Endometrium (tissue), 2 donors: ENCODE results near the gene TULP1.

Experiments used
- FAIRE-seq: peaks from 2 replicates; lab custom pipeline; 2012; peaks lifted over from hg19 to GRCh38; lab: Jason Lieb, UNC
- donor health status: control.
- donor health status: control.

TULP1 gene

DNA sequence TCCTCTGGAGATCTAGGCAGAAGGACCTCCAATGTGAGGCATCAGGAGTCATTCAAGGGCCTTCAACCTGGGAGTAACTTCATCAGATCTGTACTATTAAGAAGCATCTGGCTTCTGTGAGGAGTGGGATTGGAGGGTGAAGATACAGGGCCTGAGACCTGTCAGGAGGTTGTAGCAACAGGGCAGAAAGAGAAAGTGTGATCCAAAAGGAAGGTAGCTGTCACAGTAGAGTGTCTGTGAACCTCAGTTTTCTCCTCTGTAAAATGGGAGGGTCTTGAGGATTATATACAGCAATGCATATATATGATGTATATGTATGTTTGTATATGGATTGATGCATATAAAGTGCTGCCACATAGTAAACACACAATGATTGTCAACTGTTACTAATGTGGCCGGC is 47.0 kb downstream of the TULP1 start:
- no peak for FAIRE-seq

GRCh38 chr6:35463292-35463691 is 49.4 kb downstream of the TULP1 start:
- no peak for FAIRE-seq

GRCh38 chr6:35461270-35461669 is 51.4 kb downstream of the TULP1 start:
- FAIRE-seq = no peak

DNA sequence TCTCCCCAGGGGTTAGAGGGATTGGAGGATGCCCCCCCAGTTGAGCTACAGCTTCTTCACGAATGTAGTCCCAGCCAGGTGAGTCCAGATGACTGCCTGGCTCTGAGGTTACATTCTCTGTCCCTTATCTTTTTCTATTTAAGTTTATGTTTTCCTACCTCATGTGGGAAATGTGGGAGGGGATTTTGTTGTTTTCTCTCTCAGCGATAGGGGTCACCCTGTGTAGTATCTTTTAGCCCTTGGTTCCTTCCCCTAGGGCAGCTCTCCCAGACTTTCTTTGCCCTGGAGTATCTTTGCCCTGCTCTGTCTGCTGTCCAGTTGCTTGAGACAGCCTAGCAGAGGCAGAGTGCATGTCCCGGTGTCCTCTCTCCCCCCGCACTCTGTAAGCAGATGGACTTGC is 54.8 kb downstream of the TULP1 start:
- FAIRE-seq = no peak

DNA sequence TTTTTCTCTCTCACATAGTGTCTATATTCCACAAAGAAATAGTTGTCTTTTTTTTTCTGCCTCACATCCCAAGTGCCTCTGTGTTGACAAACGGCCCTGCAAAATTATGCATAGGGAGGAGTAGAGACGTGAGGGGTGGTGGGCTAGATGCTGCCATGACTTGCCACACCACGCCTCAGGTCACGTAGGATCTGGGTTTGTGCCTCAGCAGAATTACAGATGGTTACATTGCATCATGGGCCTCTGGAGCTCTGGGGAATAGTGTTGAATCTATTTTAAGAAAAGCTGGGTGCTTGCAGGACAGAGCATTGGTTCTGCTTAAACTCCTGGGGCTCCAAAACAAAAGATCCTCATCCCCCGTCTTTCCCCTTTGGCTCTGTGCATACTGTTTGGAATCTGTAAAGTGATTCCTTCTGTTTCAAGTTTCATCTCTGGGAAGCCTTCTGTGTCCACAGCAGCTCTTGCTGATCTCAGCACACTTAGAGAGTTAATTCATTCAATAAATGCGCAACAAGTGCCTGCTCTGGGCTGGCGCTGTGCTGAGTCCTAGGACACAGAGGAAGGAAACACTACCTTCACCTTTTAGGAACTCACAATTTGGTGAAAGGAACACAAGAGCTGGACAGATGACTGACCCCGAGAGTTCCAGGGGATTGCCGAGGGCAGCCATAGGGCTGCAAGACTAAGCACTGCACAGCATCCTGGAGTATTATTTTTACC is 58.1 kb downstream of the TULP1 start:
- FAIRE-seq = no peak

DNA sequence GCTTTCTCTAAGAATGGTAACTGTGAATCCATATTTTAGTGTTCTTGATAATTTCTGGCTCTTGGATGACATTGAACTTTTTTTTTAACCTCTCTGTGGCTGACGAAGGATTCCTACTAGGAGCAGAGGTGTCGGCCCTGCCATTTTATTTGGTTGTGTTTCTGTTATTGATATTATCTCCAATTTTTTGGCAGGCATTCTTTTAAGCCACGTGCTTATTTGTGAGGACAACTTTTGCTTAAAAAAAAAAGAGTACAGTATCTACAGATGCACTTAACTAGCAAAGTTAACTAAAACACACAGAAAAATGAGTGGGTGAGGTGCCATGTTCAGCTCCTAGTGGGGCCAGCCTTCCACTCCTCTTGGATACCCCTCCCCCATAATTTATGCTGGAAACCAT is 59.5 kb downstream of the TULP1 start:
- no peak for FAIRE-seq

- FAIRE-seq = no peak
Observed at GRCh38 chr6:35452183-35453090, 60.3 kb downstream of the TULP1 start, which contains the start of gene FANCE. Gene FANCE (plus strand): TSS chr6:35452338. CDS start chr6:35452546, 208 bp downstream.

DNA sequence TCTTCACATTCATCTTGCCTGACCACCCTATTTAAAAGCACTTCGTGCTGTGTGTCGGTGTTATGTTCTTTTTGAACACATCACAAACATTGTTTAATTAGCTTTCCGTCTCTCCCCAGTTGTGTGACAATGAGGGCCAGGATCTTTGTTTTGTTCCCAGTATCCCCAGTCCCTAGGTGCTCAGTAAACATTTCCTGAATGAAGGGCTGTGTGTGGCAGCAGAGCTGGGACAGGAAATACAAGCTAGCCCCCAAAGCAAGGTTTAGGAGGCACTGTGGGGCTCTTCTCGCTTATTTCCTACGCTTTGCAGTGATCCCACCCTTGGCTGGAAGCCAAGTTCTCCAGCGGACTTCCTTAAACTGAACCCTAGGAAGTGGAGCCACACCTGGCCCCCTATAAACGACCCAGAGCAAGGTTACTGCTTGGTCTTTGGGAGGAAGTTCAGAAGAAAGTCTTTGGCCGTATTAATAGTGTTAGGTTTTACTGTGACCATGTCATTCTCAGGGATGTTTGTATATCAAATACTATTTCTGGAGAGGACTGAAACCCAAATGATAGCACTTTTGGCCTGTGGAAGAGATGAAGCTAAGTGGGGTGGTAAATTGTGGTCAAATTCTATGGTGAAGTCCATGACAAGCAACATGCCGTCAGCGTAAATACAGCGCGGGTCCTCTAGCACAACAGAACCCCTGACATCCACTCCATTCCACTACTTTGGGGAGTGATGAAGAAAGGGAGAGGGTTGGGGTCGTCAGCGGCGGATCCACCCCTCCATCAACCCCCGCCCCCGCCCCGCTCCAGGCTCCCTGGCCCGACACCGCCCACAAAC is 61.1 kb downstream of the TULP1 start:
- FAIRE-seq = no peak

GRCh38 chr6:35449287-35449881 is 63.3 kb downstream of the TULP1 start:
- no peak for FAIRE-seq

GRCh38 chr6:35448191-35448590 is 64.5 kb downstream of the TULP1 start:
- no peak for FAIRE-seq
